HG03139 (cell line): Measurements from ENCODE around the gene FGF3.

Experiments
- ATAC-seq: cut with Tn5 transposase; IDR thresholded peaks from one replicate; pipeline ENCODE4 v1.9.1; 2021; ENCODE audit not compliant: unreplicated experiment

The FGF3 gene

GRCh38 chr11:69818603-69819441 lies at the start of gene FGF3:
Gene FGF3 (minus strand): TSS chr11:69819416. CDS start chr11:69818933, 483 bp downstream.
- ATAC-seq: no peak

- no peak for ATAC-seq
These were observed 49.7 kb upstream of the FGF3 start for GRCh38 chr11:69868871-69869270.

GRCh38 chr11:69868006-69868810 lies 49.0 kb upstream of the FGF3 start:
- no peak for ATAC-seq

GRCh38 chr11:69867076-69868005 lies 48.1 kb upstream of the FGF3 start:
- no peak for ATAC-seq

- no peak for ATAC-seq
These were observed 47.4 kb upstream of the FGF3 start for GRCh38 chr11:69866648-69867047.

GRCh38 chr11:69865707-69866106 lies 46.5 kb upstream of the FGF3 start:
- ATAC-seq: no peak

- ATAC-seq: no peak
These were observed 45.8 kb upstream of the FGF3 start for GRCh38 chr11:69864686-69865661.

GRCh38 chr11:69863544-69864200 lies 44.5 kb upstream of the FGF3 start:
- no peak for ATAC-seq

GRCh38 chr11:69862797-69863543 lies 43.8 kb upstream of the FGF3 start:
- ATAC-seq: no peak

GRCh38 chr11:69862331-69862771 lies 43.1 kb upstream of the FGF3 start:
- ATAC-seq: no peak

- ATAC-seq: no peak
These were observed 42.7 kb upstream of the FGF3 start for GRCh38 chr11:69861901-69862300.

- no peak for ATAC-seq
These were observed 41.7 kb upstream of the FGF3 start for GRCh38 chr11:69860796-69861445.

GRCh38 chr11:69860244-69860643 lies 41.0 kb upstream of the FGF3 start:
- no peak for ATAC-seq

GRCh38 chr11:69859275-69859934 lies 40.2 kb upstream of the FGF3 start:
- ATAC-seq: no peak

- ATAC-seq: no peak
These were observed 36.2 kb upstream of the FGF3 start for GRCh38 chr11:69855421-69855820.

- ATAC-seq: no peak
These were observed 35.5 kb upstream of the FGF3 start for GRCh38 chr11:69854713-69855112.

GRCh38 chr11:69852056-69852455 lies 32.8 kb upstream of the FGF3 start:
- no peak for ATAC-seq

GRCh38 chr11:69848201-69848600 lies 29.0 kb upstream of the FGF3 start:
- ATAC-seq: no peak
